Activated T-cell treated with anti-CD3 and anti-CD28 coated beads, Interleukin-2, amount 50 U/mL, for 4 hours (primary cell): Measurements from ENCODE around the gene ABCA7. TPM values are rescaled to one million over a fixed set of nuclear protein-coding genes. Genes with fewer than 3 reads are reported as not detected.

ENCODE experiments used
- ATAC-seq, 2 donors: fragments of 200-7000 bp; cut with Tn5 transposase; one replicate each; pipeline ENCODE4 v1.10.0; 2021
- DNase-seq: peaks from one replicate; pipeline ENCODE4 v3.0.0-alpha.2; 2020
- H3K27me3 Mint-ChIP-seq: one replicate; pipeline ENCODE4 v1.8.0; 2021; ENCODE audit warnings: low read depth, mixed read lengths
- H3K36me3 Mint-ChIP-seq: one replicate; pipeline ENCODE4 v1.8.0; 2022; ENCODE audit warnings: mixed read lengths; ENCODE audit not compliant: insufficient read depth
- H3K4me1 Mint-ChIP-seq: one replicate; pipeline ENCODE4 v1.8.0; 2021; ENCODE audit warnings: low read depth, mixed read lengths
- H3K4me3 Mint-ChIP-seq: one replicate; pipeline ENCODE4 v1.8.0; 2021; ENCODE audit warnings: mild to moderate bottlenecking, moderate library complexity, mixed read lengths
- H3K9me3 Mint-ChIP-seq: one replicate; pipeline ENCODE4 v1.8.0; 2021; ENCODE audit warnings: mixed read lengths
- total RNA-seq, 3 donors: library from RNA; stranded (reverse); gene quantifications; one replicate each; pipeline ENCODE4 v1.2.1, GENCODE V29; 2021

Gene ABCA7, protein sequence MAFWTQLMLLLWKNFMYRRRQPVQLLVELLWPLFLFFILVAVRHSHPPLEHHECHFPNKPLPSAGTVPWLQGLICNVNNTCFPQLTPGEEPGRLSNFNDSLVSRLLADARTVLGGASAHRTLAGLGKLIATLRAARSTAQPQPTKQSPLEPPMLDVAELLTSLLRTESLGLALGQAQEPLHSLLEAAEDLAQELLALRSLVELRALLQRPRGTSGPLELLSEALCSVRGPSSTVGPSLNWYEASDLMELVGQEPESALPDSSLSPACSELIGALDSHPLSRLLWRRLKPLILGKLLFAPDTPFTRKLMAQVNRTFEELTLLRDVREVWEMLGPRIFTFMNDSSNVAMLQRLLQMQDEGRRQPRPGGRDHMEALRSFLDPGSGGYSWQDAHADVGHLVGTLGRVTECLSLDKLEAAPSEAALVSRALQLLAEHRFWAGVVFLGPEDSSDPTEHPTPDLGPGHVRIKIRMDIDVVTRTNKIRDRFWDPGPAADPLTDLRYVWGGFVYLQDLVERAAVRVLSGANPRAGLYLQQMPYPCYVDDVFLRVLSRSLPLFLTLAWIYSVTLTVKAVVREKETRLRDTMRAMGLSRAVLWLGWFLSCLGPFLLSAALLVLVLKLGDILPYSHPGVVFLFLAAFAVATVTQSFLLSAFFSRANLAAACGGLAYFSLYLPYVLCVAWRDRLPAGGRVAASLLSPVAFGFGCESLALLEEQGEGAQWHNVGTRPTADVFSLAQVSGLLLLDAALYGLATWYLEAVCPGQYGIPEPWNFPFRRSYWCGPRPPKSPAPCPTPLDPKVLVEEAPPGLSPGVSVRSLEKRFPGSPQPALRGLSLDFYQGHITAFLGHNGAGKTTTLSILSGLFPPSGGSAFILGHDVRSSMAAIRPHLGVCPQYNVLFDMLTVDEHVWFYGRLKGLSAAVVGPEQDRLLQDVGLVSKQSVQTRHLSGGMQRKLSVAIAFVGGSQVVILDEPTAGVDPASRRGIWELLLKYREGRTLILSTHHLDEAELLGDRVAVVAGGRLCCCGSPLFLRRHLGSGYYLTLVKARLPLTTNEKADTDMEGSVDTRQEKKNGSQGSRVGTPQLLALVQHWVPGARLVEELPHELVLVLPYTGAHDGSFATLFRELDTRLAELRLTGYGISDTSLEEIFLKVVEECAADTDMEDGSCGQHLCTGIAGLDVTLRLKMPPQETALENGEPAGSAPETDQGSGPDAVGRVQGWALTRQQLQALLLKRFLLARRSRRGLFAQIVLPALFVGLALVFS (N-terminal part only)
- 1 to 10 TPM; 7.1 to 8.7 (median 8.6) TPM for total RNA-seq

DNA sequence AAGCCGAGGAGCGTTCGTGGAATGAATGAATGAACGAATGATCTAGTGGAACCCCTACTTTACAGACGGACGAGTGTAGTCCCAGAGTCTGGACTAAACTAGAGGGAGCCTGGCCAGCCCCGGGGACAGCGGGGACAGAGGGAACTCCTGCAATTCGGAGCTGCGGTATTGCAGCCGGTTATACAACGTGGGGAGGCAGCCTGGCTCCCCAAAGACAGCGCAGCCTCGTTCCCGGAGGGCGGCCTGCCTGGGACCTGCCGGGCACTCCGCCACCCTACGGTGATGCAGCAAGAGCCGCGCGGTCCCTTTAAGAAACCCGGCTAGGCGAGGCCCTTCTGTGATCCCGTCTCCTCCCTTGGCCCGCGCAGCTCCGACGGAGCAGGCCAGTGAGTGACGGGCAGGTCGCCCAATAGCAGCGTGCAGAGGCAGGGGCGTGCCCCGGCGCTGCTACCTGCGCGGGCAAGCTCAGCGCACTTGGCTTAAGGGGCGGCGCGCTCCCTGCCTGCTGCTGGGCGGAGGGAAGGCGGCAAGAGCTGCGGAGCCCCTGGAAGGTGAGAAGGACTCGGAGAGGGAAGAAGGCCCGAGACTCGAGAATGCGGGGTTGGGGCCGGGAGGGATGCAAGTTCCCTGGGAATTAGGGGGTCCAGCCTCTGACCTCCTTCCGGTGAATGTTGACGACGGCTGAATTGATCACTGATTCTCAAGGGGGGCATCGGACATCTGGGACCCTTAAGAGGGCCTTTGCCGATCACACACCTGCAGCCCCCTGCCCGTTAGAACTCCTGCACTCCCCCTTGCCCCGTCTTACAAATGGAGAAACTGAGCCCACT is at the start of gene ABCA7:
Gene ABCA7 (plus strand): TSS at position 462 of the 830 bp plus-strand sequence. CDS start 1,255 bp downstream, outside the sequence.
- H3K4me1 Mint-ChIP-seq = peaks cover 47% of the 10 kb centered on the region

DNA sequence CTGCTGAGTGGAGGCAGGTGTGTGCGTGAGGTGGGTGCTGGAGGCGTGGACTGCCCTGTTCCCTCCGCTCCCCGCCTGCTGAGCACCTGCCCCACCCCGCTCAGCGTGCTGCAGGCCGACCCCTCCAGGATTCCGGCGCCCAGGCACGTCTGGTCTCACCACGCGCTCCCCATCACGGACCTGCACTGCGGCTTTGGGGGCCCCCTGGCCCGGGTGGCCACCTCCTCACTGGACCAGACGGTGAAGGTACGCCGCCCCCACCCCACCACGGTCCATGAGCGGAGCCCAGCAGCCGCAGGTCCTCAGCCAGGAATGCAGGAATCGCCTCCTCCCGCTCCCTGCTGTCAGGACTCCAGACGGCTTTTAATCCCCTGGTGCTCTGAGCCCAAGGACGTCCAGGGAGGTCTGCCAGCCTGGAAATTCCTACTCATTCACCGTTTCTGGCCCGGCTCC is 49.8 kb upstream of the ABCA7 start:
- peaks cover 4% of the 10 kb centered on the region for H3K4me1 Mint-ChIP-seq
- no peak overlapping the region for H3K4me3 Mint-ChIP-seq
- H3K9me3 Mint-ChIP-seq = no peaks in the 10 kb centered on the region
- H3K27me3 Mint-ChIP-seq = no peaks in the 10 kb centered on the region
- H3K36me3 Mint-ChIP-seq = peaks cover 12% of the 10 kb centered on the region
- ATAC-seq = no peak
- DNase-seq = no peak

More for the DNA sequence above, at the start of gene ABCA7:
- ATAC-seq = peak; percentile 98
- no peaks in the 10 kb centered on the region for H3K9me3 Mint-ChIP-seq
- peak within 1 kb of the TSS; percentile 92 for H3K4me3 Mint-ChIP-seq
- no peaks in the 10 kb centered on the region for H3K27me3 Mint-ChIP-seq
- peak; percentile 100 for DNase-seq
- peaks cover 10% of the 10 kb centered on the region for H3K36me3 Mint-ChIP-seq

- no peak for ATAC-seq
- H3K9me3 Mint-ChIP-seq = no peaks in the 10 kb centered on the region
- peaks cover 12% of the 10 kb centered on the region for H3K36me3 Mint-ChIP-seq
- H3K4me1 Mint-ChIP-seq = peaks cover under 1% of the 10 kb centered on the region
- DNase-seq = no peak
- H3K4me3 Mint-ChIP-seq = no peak overlapping the region
- no peaks in the 10 kb centered on the region for H3K27me3 Mint-ChIP-seq
Observed at GRCh38 chr19:990746-991145, 49.2 kb upstream of the ABCA7 start.

GRCh38 chr19:991174-991931 is 48.6 kb upstream of the ABCA7 start:
- peak; percentile 37 for DNase-seq
- Mint-ChIP-seq H3K4me1 (peaks cover 2% of the 10 kb centered on the region), H3K9me3 (no peaks in the 10 kb centered on the region), H3K36me3 (peaks cover 12% of the 10 kb centered on the region), H3K4me3 (no peak overlapping the region), H3K27me3 (no peaks in the 10 kb centered on the region)
- ATAC-seq = peak; percentile 65 to 72

DNA sequence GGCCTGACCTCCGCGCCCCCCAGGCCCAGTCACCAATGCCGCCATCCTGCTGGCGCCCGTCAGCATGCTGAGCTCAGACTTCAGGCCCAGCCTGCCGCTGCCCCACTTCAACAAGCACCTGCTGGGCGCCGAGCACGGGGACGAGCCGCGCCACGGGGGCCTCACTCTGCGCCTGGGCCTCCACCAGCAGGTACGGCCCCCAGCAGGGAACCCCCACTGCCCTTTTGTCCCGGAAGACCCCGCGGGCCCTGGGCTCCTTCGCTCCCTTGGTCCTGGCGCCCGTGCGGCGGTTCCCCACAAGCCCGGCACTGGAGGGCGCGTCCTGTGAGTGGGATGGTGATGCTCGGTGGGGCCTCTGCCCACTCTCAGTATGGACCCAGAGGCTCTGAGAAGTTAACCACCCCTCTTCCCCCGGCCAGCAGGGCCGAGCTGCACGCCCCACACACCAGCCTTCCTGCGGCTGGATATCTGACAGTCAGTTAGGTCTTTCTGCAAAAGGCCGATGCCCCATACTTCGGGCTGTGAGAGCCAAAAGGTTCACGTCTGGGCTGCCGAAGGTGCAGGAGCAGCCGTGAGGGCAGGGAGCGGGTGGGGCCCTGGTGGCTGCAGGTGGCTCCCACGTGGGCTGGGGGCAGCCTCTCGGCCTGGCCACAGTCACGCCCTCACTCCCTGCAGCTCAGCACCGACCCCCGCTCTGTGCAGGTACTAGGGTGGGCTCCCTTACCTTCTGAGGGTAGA is 47.8 kb upstream of the ABCA7 start:
- no peak for DNase-seq
- Mint-ChIP-seq H3K27me3 (no peaks in the 10 kb centered on the region), H3K4me3 (no peak overlapping the region), H3K9me3 (no peaks in the 10 kb centered on the region), H3K36me3 (peaks cover 8% of the 10 kb centered on the region), H3K4me1 (peaks cover 7% of the 10 kb centered on the region)
- no peak for ATAC-seq

DNA sequence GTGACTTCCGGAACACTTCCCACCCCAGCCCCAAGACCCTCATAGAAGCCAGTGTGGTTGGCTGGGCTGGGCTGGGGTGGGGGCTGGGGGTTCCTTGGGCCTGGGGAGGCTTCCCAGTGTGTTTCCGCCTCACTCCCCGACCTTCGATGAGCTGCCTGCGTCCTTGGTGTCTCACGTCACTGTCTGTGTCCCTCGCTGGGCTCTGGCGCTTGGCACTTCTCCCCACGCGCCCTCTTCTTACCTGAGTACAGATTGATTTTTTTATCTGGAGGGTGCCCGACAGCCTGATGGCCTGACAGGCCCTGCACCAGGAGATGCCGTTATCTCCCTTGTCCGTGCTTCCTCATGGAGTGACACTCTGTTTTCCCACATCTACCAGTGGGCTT is 47.2 kb upstream of the ABCA7 start:
- no peaks in the 10 kb centered on the region for H3K9me3 Mint-ChIP-seq
- no peak for DNase-seq
- H3K4me1 Mint-ChIP-seq = peaks cover 7% of the 10 kb centered on the region
- H3K27me3 Mint-ChIP-seq = no peaks in the 10 kb centered on the region
- no peak overlapping the region for H3K4me3 Mint-ChIP-seq
- H3K36me3 Mint-ChIP-seq = peaks cover 8% of the 10 kb centered on the region
- no peak for ATAC-seq

GRCh38 chr19:993361-993830 is 46.5 kb upstream of the ABCA7 start:
- peaks cover 7% of the 10 kb centered on the region for H3K4me1 Mint-ChIP-seq
- ATAC-seq = no peak
- DNase-seq = no peak
- no peak overlapping the region for H3K4me3 Mint-ChIP-seq
- H3K36me3 Mint-ChIP-seq = peaks cover 5% of the 10 kb centered on the region
- H3K27me3 Mint-ChIP-seq = peaks cover 5% of the 10 kb centered on the region
- no peaks in the 10 kb centered on the region for H3K9me3 Mint-ChIP-seq

GRCh38 chr19:993831-994393 is 46.0 kb upstream of the ABCA7 start:
- Mint-ChIP-seq H3K4me3 (no peak overlapping the region), H3K36me3 (peaks cover 5% of the 10 kb centered on the region), H3K27me3 (peaks cover 8% of the 10 kb centered on the region), H3K4me1 (peaks cover 7% of the 10 kb centered on the region), H3K9me3 (no peaks in the 10 kb centered on the region)
- no peak for ATAC-seq
- no peak for DNase-seq

DNA sequence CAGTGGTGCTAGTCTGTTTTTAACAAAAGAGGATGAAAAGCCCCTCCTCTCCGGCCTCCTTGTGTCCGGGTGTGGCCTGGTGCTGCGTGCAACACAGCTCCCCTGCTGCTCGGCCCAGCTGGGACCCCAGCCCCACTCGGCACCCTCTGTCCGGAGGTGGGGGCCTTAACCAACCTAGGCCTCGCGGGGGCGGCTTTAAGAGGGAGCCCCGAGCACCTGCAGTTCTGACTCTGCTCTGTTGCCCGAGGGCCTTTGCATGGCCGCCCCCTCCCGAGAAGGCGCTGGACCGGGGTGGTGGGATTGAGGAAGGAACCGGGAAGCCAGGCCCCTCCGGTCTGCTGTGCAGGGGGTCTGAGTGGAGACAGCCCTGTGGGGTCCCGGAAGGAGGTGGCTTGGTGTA is 45.4 kb upstream of the ABCA7 start:
- Mint-ChIP-seq H3K9me3 (no peaks in the 10 kb centered on the region), H3K4me3 (no peak overlapping the region), H3K36me3 (peaks cover 5% of the 10 kb centered on the region), H3K27me3 (peaks cover 14% of the 10 kb centered on the region), H3K4me1 (peaks cover 7% of the 10 kb centered on the region)
- DNase-seq (no peak), ATAC-seq (no peak)

DNA sequence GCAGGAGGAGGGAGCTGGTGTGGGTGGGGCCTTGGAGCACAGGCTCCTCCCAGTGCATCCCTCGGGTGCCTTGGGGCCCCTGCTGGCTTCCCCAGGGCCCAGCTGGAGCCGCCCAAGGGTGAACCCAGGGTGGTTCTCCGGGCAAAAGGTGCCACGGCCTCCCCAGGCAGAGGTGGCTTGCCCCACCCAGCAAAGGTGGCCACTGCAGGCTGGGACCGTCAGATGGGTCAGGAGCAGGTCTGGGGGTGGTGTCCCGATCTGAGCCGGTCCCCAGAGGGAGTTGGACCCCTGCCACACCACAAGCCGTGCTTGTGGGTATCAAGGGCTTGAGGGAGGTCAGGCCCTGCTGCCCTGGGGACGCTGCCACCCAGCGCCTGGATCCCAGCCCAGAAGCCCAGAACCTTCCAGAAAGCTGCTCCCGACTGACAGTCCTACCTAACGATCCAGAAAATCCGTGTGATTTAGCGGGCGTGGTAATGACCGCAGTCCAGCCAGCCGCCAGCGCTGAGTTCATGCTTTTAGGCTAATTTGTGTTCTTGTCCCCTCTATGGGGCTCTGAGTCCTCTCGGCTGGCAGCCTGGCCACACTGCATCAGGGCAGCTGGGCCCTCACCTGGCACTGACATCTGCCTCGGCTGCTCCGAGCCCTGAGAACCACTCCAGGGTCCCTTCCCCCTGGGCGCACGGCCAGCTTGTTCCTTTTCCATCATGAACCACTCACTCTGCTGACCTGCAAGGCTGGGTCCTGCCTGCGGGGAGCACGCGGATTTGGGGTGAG is 44.7 kb upstream of the ABCA7 start:
- peaks cover 7% of the 10 kb centered on the region for H3K4me1 Mint-ChIP-seq
- DNase-seq (no peak), ATAC-seq (no peak)
- H3K36me3 Mint-ChIP-seq = peaks cover 5% of the 10 kb centered on the region
- peaks cover 18% of the 10 kb centered on the region for H3K27me3 Mint-ChIP-seq
- no peaks in the 10 kb centered on the region for H3K9me3 Mint-ChIP-seq
- no peak overlapping the region for H3K4me3 Mint-ChIP-seq

GRCh38 chr19:996051-996838 is 43.7 kb upstream of the ABCA7 start:
- Mint-ChIP-seq H3K4me3 (peak overlapping the region; percentile 59), H3K27me3 (peaks cover 22% of the 10 kb centered on the region), H3K4me1 (peaks cover 8% of the 10 kb centered on the region), H3K36me3 (peaks cover 5% of the 10 kb centered on the region), H3K9me3 (no peaks in the 10 kb centered on the region)
- DNase-seq = peak; percentile 72
- peak; percentile 39 to 48 for ATAC-seq
